ENCODE data around the gene DPP8.
A peak's percentile ranks its signal among the peaks of the same experiment; 100 is the strongest.
"Not testable (repeated sequence)": the region's sequence is repeated elsewhere in the genome, so short reads cannot be mapped to it uniquely, and the experiment has no call there.

DPP8 gene

DNA sequence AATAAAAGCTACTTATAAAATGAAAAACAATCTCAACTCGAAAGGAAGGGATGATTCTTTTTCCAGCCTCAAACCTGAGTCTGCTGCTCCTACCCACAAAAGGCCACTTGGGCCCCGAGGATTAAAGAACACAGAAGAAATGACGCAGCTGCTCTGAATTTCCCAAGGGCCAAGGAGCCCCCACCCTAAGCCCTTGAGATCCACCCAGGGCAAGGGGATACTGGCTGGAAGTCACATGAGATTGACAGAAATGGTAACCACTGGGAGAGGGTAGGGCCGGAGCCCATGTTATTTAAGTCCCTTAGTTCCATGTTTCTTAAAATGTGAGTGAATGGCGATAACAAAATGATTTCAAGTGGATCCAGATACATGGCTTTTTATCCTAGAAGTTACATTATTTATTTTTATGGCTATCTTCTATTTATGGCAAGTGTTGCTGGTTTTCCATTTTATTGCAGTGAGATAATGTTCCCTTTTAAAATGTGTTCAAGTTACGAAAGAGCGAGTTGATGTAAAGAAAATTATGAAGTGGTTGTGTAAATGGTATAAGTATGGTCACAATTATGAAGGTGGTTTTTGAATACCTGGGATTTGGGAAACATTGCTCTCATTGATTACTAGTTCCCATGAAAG is 111.6 kb downstream of the DPP8 start:
- no peak for DNase-seq (ENCODE audit: low read depth in 2 of 3, low spot score in 1 of 3)

DNA sequence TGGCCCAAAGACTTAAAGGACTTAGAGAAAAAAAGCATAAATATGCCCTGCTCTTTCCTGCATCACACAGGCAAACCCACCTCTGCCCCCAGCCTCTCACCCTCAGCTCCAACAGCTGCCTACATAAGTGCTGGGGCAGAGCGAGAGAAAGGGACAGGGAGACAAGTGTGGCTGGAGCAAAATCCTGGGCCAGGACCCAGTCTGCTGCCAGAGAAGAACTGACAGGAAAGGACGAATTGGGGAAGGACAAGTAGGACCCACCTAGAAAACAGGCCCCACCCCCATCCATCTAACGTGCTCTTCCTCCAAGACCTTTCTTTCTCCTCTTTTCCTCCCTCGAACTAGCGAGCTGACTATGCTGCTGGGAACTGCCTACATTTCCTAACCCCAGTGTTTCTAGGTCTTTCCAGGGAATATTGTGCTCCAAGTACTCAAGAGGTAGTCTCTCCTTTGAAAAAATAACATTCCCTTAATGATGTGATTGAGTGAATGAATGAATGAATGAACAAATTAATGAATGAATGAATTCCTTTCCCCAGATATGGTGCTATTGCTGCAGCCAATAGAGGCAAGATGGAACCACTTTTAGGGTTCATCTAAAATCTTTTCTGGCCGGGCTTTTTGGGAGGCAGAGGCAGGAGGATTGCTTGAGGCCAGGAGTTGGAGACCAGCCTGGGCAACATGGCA is 113.2 kb downstream of the DPP8 start:
- no peak for DNase-seq (ENCODE audit: low read depth in 2 of 3, low spot score in 1 of 3)

DNA sequence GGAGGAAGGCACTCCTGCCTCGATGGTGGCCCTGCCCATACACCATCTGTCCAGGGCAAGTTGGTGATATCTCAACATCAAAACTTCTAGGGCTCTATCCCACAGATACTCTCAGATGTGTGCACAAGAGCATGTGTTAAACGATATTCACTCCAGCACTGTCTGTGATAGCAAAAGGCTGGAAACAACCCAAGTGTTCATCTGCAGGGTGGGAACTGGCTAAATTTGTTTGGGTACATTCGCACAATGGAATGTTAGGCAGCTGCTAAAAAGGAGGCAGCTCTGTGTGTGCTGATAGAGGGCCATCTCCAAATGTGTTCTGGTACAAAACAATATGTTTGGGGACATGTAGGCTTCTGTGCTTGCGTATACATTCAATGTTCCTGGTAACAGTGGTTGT is 114.5 kb downstream of the DPP8 start:
- no peak for DNase-seq (ENCODE audit: low read depth in 2 of 3, low spot score in 1 of 3)

DNA sequence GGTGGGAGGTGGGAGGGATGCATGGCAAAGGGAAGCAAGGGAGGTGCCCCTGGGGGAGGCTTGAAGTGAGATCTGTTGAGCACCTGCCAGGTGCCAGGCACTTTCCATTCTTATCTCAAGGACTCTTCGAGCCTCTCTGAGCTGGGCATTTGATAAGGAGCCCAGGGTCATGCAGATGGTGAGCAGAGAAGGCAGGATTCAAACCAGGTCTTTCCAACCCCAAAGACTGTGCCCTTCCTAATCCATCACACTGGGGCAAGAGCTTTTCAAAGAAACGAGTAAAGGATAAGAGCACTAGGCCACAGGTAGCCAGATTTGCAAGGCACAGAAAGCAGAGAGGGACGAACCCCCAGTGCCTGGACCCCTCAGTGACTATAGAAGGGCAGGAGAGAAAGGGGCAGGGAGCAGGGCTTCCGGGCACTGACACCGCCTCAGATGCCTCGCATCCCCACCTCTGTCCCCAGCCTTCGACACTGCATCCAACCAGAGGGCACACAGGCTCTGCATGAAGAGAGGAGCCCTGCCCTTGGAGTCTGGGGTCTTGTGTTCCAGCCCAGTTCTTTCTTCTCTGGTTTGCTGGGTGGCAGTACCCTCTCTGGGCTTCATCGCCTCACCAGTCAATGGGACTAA is 115.8 kb downstream of the DPP8 start:
- no peak for DNase-seq (ENCODE audit: low read depth in 2 of 3, low spot score in 1 of 3)

DNA sequence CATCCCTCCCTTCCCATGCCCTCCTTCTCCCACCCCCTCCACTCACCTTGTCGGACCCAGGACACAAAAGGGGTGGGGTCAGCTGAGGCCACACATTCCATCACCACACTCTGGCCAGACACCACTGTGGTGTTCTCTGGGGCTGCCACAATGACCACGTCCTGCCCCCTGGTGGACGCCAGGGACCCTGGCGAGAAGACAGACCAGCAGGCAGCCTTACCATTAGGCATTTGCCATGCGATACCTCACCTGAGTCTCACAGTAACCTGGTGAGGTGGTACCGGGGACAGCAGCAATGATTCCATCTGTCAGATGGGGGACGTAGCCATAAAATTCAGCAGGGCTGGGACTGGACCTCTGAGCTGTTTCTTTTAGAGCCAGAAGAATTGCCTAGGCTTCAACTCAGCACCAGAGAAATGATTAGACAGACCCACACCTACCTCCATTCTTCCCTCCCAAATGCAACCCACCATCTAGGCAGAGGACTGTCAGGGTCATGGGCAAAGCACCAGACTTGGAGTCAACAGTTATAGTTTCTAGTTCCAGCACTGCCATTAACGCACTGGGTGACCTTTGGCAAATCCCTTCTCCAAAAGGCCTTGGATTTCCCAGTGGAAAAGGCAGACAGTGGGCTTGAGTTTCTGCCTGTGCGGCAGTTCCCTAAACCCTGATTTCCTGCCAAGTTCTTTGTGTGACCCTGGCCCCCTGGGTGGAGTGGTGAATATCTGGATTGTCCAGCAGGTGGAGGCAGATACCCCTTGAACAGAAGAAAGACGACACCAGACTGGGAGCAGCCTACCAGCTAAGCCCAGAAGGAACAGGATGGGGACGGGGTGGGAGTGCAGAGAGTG is 116.5 kb downstream of the DPP8 start:
- peak; percentile 29 to 50 (median 44) for DNase-seq (ENCODE audit: low read depth in 2 of 3, low spot score in 1 of 3)

DNA sequence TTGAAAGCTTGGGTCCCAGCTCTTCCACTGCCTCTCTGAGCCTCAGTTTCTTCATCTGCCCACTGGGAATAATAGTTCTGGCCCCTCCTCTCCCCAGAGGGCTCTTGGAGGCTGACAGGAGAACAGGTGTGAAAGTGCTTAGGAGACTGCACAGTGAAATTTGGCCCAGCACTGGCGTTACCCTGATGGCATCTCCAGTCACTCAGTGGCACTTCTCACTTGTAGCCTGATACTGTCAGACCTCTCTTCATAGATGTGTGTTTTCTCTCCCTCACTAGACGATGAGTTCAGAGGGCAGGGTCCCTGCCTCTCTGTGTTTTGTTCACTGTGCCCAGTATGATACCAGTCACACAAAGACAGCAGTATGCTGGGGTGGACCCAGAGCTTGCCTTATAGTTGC is 117.5 kb downstream of the DPP8 start:
- DNase-seq (ENCODE audit: low read depth in 2 of 3, low spot score in 1 of 3), result no peak

DNA sequence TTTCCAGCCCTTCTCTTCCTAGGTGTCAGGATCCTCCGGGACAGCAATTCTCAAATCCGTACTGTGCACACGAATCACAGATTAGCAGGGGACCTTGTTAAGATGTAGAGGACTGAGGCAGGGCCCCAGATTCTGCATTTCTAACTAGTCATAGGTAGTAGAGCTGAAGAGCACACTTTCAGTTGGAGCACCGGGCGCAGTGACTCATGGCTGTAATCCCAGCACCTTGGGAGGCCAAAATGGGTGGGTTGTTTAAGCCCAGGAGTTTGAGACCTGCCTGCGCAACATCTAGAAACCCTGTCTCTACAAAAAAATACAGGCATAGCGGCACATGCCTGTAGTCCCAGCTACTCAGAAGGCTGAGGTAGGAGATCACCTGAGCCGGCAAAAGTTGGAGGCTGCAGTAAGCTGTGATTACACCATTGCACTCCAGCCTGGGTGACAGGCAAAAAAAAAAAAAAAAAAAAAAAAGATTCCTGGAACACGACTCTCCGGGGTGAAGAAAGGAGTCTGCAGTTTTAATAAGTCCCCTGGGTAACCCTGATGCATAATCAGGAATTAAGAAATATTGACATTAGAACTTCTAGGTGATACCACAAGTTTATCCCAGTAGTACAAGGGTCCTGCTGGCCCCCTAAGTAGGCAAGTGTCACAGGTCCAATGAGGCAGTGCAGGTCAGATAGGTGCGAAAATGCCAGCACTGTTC is 118.3 kb downstream of the DPP8 start:
- DNase-seq (ENCODE audit: low read depth in 2 of 3, low spot score in 1 of 3), result no peak

DNA sequence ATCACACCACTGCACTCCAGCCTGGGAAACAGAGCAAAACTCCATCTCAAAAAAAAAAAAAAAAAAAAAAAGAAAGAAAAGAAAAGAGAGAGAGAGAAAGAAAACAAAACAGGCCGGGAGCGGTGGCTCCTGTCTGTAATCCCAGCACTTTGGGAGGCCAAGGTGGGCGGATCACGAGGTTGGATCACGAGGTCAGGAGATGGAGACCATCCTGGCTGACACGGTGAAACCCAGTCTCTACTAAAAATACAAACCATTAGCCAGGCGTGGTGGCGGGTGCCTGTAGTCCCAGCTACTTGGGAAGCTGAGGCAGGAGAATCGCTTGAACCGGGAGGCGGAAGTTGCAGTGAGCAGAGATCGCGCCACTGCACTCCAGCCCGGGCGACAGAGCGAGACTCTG is 119.0 kb downstream of the DPP8 start:
- not testable (repeated sequence) for DNase-seq (ENCODE audit: low read depth in 2 of 3, low spot score in 1 of 3)

DNA sequence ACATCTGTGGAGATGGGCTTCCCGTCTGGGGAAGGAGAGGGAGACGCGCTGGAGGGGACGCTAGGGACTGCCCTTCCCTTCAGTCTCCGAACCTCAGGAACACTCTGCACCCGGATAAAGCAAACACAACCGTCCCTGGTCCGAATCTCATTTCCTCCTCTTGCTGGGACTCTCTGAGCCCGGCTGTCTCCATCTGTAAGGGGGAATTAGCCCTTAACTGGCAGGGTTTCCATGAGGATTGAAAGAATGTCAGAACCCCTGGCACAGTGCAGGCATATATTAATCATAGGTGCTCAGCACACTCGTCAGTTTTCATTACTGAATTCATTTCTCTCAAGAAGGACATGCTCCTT is 120.5 kb downstream of the DPP8 start:
- no peak for DNase-seq (ENCODE audit: low read depth in 2 of 3, low spot score in 1 of 3)

DNA sequence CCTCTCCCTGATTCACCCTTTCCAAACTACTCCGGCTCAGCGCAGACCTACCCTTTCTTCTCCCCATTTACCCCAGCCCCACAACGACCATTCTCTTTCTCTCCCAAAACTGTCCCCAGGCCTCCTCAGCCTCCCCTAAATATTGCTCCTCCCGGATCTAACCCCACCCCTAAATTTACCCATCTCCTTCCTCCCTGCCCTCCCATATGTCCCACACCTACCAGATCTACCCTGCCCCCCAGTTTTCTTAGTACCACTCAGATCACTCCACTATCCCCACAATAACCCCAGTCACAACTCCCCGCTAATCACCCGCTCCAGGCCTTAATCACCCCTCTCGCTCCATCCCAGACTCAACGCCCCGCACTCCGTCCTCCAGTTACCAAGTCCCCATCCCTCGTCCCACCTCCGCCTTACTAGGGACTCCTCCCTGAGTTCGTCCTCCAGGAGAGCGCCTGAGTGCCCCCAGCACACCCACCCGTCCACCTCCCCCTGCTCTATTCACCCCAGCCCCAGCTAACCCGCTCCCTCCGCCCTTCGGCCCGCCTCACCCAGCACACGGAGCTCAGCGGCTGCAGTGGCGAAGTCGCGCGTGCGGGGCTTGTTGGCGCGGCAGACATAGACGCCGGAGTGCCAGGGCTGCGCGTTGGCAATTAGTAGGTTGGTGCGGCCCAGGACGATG is 121.1 kb downstream of the DPP8 start:
- no peak for DNase-seq (ENCODE audit: low read depth in 2 of 3, low spot score in 1 of 3)

DNA sequence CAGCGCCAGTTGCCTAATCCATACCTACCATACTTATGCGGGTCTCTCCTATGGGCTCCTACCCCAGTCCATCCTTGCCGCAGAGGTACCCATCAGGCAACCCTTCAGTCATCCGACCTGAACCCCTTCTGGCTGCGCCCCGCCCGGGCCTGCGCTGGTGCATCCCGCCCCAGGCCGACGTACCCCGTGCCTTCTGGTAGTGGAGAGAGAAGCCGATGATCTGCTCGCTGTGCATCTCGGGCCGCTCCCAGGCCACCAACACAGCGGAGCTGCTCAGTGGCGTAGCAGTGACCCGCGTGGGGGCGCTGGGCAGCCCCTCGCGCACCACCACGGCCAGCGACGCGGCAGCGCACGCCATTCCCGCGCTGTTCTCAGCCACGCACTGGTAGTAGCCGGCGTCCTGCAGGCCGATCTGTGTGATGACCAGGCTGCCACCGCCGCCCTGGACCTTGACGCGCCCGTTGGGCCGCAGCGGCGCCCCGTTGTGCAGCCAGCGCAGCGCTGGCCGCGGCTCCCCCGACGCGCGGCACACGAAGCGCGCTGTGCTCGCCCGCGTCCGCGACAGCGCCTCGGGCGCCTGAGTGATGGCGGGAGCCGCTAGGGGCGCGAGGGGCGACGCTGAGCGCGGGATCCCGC is 121.8 kb downstream of the DPP8 start:
- no peak for DNase-seq (ENCODE audit: low read depth in 2 of 3, low spot score in 1 of 3)

DNA sequence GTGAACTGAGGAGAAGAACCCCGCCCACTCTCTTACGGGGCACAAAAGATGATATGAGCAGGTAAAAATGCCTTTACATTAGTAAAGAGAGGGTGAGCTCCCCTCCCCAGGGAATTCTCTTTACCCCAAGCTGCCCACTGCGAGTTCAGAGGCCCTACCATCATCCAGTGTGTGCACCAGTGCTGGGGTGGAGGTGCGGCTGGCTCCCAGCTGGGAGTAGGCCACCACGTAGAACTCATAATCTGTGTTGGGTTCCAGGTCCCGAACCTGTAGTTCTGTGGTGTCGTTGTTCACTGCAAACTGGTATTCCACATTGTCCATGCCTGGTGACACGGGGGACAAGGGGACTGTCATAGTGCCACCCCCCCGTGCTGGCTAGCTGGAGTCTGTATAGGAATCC is 122.6 kb downstream of the DPP8 start:
- DNase-seq (ENCODE audit: low read depth in 2 of 3, low spot score in 1 of 3), result no peak

DNA sequence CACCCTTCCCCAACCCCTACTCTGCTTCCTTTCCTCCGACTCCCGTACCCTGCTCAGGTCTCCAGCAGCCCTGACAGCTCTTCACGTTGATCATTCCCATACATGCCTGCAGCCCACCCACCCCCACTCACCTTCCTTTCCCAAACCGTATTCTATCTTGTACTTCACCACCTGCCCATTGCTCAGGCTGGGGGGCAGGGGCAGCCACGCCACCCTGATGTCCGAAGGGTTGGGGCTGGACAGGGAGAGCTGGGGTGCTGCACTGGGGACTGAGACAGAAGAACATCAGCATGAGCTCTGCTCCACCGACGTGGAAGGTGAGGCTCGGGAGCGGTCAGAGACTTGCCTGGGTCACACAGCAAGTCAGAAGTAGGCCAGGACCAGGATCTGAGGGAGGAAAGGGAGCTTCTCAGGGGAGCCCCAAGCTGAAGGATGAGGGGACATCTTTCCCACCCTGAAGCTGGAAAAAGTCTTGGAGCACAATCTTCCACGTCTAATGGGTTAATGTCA is 123.2 kb downstream of the DPP8 start:
- DNase-seq (ENCODE audit: low read depth in 2 of 3, low spot score in 1 of 3), result no peak

DNA sequence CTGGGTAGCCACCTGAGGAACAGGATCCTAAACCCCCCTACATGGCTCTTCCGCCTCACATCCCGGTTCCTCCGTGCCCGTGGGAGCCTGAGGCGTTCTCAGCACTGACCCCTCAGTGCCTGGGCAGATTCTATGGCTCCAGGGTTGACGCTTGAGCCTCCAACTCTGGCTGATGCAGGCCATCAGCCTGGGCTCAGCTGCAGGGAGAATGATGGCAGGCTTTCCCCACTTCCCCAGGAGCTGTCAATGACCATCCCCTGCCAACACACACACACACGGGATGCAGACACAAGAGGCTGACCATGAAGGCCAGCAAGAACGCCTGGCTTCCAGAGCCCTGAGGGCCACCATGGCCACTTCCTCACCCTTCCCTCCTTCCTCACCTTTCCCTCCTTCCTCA is 123.9 kb downstream of the DPP8 start:
- DNase-seq (ENCODE audit: low read depth in 2 of 3, low spot score in 1 of 3), result no peak

DNA sequence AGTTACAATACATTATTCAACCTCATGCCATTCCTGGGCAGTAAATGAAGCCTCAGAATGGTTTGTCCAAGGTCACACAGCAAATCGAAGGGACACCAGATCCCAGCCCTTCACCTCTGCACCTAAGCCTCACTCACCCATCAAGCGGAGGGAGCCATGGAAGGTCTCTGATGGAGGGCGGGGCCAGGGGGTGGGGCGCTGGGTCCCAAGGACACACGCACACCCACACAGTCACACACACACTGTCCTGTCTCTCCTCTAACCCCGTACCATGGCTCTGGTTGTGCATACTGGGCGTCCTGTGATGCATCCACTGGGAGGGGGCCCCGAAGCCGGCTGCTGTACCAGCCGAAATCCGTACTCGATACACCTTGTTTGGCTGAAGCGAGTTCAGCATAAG is 124.4 kb downstream of the DPP8 start:
- DNase-seq (ENCODE audit: low read depth in 2 of 3, low spot score in 1 of 3), result no peak
